Activated CD8-positive, alpha-beta memory T cell treated with anti-CD3 and anti-CD28 coated beads, Interleukin-2, amount 50 U/mL, for 4 hours (primary cell): ENCODE data around the gene TMEM138.

Experiments used
- DNase-seq: peaks from one replicate; pipeline ENCODE4 v3.0.0-alpha.2; 2020

The TMEM138 gene

GRCh38 chr11:61342207-61342803, 19.9 kb upstream of the TMEM138 start:
- no peak for DNase-seq

- no peak for DNase-seq
Observed at GRCh38 chr11:61343792-61344745, 18.1 kb upstream of the TMEM138 start.

- DNase-seq = no peak
Observed at GRCh38 chr11:61345170-61345610, 17.0 kb upstream of the TMEM138 start.

GRCh38 chr11:61345954-61346843, 16.0 kb upstream of the TMEM138 start:
- DNase-seq = no peak

GRCh38 chr11:61347916-61348461, 14.2 kb upstream of the TMEM138 start:
- DNase-seq = no peak

- DNase-seq = no peak
Observed at GRCh38 chr11:61349189-61349751, 12.9 kb upstream of the TMEM138 start.

- DNase-seq = no peak
Observed at GRCh38 chr11:61349916-61350315, 12.3 kb upstream of the TMEM138 start.

- no peak for DNase-seq
Observed at GRCh38 chr11:61350336-61350735, 11.8 kb upstream of the TMEM138 start.

GRCh38 chr11:61350803-61351202, 11.4 kb upstream of the TMEM138 start:
- no peak for DNase-seq

- DNase-seq = no peak
Observed at GRCh38 chr11:61352038-61352437, 10.1 kb upstream of the TMEM138 start.

GRCh38 chr11:61353131-61354067, 8.8 kb upstream of the TMEM138 start:
- no peak for DNase-seq

- no peak for DNase-seq
Observed at GRCh38 chr11:61354208-61354607, 8.0 kb upstream of the TMEM138 start.

- no peak for DNase-seq
Observed at GRCh38 chr11:61356706-61357105, 5.5 kb upstream of the TMEM138 start.

- no peak for DNase-seq
Observed at GRCh38 chr11:61357233-61357893, 4.8 kb upstream of the TMEM138 start.

GRCh38 chr11:61357894-61358239, 4.3 kb upstream of the TMEM138 start:
- DNase-seq = no peak

GRCh38 chr11:61358566-61358965, 3.6 kb upstream of the TMEM138 start:
- no peak for DNase-seq

GRCh38 chr11:61359516-61359915, 2.7 kb upstream of the TMEM138 start:
- DNase-seq = no peak

- DNase-seq = no peak
Observed at GRCh38 chr11:61361237-61361740, 885 bp upstream of the TMEM138 start.

GRCh38 chr11:61362542-61362875, 335 bp downstream of the TMEM138 start:
- DNase-seq = peak; percentile 29

GRCh38 chr11:61364012-61364675, 2.0 kb downstream of the TMEM138 start:
- DNase-seq = no peak
